LoVo (cell line): Measurements from ENCODE around the gene PCDHGA12.
"Not testable (repeated sequence)": the region's sequence is repeated elsewhere in the genome, so short reads cannot be mapped to it uniquely, and the experiment has no call there.

Source experiments
- DNase-seq: peaks from one replicate; pipeline ENCODE4 v3.0.0-alpha.2; 2016; ENCODE audit warnings: low spot score

Gene PCDHGA12

DNA sequence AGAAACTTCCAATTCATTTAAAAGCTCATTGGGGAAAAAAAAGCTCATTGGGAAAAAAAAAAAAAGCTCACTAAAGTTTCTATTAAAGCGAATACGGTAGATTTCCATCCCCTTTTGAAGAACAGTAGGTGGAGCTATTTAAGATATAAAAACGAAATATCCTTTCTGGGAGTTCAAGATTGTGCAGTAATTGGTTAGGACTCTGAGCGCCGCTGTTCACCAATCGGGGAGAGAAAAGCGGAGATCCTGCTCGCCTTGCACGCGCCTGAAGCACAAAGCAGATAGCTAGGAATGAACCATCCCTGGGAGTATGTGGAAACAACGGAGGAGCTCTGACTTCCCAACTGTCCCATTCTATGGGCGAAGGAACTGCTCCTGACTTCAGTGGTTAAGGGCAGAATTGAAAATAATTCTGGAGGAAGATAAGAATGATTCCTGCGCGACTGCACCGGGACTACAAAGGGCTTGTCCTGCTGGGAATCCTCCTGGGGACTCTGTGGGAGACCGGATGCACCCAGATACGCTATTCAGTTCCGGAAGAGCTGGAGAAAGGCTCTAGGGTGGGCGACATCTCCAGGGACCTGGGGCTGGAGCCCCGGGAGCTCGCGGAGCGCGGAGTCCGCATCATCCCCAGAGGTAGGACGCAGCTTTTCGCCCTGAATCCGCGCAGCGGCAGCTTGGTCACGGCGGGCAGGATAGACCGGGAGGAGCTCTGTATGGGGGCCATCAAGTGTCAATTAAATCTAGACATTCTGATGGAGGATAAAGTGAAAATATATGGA, at the start of gene PCDHGA12:
PCDHGA12 (plus strand) TSS at position 176 of the 782 bp plus-strand sequence; CDS start at position 429, 253 bp downstream.
- DNase-seq, result no peak

- no peak for DNase-seq
Observed at GRCh38 chr5:141382469-141383294, 47.6 kb upstream of the PCDHGA12 start, which contains the start of gene PCDHGA7. Gene PCDHGA7, plus strand, starts transcription at chr5:141382742. Its CDS starts 158 bp downstream, at chr5:141382900.

GRCh38 chr5:141383345-141383744, 47.0 kb upstream of the PCDHGA12 start:
- no peak for DNase-seq

DNA sequence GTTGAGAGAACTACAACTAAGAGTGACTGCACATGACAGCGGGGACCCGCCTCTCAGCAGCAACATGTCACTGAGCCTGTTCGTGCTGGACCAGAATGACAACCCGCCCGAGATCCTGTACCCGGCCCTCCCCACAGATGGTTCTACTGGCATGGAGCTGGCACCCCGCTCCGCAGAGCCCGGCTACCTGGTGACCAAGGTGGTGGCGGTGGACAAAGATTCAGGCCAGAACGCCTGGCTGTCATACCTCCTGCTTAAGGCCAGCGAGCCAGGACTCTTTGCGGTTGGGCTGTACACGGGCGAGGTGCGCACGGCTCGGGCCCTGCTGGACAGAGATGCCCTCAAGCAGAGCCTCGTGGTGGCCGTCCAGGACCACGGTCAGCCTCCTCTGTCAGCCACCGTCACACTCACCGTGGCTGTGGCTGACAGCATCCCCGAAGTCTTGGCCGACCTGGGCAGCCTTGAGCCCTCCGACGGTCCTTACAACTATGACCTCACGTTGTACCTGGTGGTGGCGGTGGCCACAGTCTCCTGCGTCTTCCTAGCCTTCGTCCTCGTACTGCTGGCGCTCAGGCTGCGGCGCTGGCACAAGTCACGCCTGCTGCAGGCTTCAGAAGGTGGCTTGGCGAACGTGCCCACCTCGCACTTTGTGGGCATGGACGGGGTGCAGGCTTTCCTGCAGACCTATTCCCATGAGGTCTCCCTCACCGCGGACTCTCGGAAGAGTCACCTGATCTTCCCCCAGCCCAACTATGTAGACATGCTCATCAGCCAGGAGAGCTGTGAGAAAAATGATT, 45.6 kb upstream of the PCDHGA12 start:
- no peak for DNase-seq

DNA sequence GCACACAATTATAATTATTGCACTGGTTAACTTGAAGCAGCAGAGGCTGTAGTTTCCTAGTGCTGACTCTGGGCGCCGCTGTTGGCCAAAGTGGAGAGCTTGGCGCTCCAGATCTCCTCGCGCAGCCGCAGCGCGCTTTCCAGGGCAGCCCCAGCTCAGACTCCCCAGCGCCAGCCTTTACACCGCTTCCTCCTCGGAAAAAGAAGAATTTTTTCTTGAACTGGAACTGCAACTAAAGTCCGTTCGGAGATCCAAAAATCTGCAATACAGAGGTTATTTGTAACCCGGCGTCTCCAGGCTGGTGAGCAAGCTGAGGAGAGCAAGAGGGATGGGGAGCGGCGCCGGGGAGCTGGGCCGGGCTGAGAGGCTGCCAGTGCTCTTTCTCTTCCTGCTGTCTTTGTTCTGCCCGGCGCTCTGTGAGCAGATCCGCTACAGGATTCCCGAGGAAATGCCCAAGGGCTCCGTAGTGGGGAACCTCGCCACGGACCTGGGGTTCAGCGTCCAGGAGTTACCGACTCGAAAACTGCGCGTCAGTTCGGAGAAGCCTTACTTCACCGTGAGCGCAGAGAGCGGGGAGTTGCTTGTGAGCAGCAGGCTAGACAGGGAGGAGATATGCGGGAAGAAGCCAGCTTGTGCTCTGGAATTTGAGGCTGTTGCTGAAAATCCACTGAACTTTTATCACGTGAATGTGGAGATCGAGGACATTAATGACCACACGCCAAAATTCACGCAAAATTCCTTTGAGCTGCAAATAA, 42.6 kb upstream of the PCDHGA12 start, which contains the start of gene PCDHGB4:
PCDHGB4 (plus strand) TSS at position 142 of the 755 bp plus-strand sequence; CDS start at position 329, 187 bp downstream.
- not testable (repeated sequence) for DNase-seq

GRCh38 chr5:141388661-141389060, 41.6 kb upstream of the PCDHGA12 start:
- no peak for DNase-seq

DNA sequence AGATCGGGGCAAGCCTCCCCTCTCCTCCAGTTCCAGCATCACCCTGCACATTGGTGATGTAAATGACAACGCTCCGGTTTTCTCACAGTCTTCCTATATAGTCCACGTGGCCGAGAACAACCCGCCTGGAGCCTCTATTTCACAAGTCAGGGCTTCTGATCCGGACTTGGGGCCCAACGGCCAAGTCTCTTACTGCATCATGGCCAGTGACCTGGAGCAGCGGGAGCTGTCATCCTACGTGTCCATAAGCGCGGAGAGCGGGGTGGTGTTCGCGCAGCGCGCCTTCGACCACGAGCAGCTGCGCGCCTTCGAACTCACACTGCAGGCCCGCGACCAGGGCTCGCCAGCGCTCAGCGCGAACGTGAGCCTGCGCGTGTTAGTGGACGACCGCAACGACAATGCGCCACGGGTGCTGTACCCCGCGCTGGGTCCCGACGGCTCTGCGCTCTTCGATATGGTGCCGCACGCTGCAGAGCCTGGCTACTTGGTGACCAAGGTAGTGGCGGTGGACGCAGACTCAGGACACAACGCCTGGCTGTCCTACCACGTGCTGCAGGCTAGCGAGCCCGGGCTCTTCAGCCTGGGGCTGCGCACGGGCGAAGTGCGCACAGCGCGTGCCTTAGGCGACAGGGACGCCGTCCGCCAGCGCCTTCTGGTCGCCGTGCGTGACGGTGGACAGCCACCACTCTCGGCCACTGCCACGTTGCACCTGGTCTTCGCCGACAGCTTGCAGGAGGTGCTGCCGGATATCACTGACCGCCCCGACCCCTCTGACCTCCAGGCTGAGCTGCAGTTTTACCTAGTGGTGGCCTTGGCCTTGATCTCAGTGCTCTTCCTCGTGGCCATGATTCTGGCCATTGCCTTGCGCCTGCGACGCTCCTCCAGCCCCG, 40.9 kb upstream of the PCDHGA12 start:
- DNase-seq, result no peak

DNA sequence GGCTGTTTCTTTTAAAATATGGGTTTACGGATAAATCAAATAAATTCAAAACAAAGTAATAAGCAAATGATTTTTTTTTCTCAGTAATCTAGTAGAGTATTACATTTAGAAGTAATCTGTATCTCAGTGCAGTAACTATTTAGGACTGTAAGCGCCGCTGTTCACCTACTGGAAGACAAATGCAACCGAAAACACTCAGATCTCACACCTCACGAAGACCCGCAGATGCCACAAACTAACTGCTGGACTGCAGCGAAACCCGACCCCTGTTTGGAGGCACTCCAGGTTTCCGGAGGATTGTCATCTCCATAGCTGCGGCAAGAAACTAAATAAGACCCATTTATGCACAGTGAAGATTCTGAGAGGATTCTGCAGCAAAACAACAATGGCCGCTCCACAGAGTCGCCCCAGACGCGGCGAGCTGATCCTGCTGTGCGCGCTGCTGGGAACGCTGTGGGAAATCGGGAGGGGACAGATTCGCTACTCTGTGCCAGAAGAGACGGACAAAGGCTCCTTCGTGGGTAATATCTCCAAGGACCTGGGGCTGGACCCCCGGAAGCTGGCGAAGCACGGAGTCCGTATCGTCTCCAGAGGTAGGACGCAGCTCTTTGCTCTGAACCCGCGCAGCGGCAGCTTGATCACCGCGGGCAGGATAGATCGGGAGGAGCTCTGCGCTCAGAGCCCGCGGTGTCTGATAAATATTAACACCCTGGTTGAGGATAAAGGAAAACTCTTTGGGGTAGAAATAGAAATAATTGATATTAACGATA, 37.7 kb upstream of the PCDHGA12 start, which contains the start of gene PCDHGA8:
PCDHGA8 (plus strand) TSS at position 205 of the 770 bp plus-strand sequence; CDS start at position 386, 181 bp downstream.
- DNase-seq, result no peak

DNA sequence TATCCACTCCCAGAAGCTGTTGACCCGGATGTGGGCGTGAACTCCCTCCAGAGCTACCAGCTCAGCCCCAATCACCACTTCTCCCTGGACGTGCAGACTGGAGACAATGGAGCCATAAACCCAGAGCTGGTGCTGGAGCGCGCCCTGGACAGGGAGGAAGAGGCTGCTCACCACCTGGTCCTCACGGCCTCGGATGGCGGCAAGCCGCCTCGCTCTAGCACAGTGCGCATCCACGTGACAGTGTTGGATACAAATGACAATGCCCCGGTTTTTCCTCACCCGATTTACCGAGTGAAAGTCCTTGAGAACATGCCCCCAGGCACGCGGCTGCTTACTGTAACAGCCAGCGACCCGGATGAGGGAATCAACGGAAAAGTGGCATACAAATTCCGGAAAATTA, 37.0 kb upstream of the PCDHGA12 start:
- DNase-seq, result no peak

GRCh38 chr5:141394401-141395187, 35.7 kb upstream of the PCDHGA12 start:
- DNase-seq, result not testable (repeated sequence)

- DNase-seq, result not testable (repeated sequence)
Observed at GRCh38 chr5:141397756-141398551, 32.4 kb upstream of the PCDHGA12 start, which contains the start of gene PCDHGB5. Gene PCDHGB5, plus strand, starts transcription at chr5:141397947. Its CDS starts 181 bp downstream, at chr5:141398128.

- DNase-seq, result no peak
Observed at GRCh38 chr5:141398608-141399007, 31.7 kb upstream of the PCDHGA12 start.

DNA sequence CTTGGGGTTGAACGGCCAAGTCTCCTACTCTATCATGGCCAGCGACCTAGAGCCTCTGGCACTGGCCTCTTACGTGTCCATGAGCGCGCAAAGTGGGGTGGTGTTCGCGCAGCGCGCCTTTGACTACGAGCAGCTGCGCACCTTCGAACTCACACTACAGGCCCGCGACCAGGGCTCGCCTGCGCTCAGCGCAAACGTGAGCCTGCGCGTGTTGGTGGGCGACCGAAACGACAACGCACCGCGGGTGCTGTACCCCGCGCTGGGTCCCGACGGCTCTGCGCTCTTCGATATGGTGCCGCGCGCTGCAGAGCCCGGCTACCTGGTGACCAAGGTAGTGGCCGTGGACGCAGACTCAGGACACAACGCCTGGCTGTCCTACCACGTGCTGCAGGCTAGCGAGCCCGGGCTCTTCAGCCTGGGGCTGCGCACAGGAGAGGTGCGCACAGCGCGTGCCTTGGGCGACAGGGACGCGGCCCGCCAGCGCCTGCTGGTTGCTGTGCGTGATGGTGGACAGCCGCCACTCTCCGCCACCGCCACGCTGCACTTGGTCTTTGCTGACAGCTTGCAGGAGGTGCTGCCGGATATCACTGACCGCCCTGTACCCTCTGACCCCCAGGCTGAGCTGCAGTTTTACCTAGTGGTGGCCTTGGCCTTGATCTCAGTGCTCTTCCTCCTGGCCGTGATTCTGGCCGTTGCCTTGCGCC, 30.6 kb upstream of the PCDHGA12 start:
- DNase-seq, result no peak

- peak; percentile 29 for DNase-seq
Observed at GRCh38 chr5:141402553-141403243, 27.6 kb upstream of the PCDHGA12 start, which contains the start of gene PCDHGA9. Gene PCDHGA9, plus strand, starts transcription at chr5:141402778. Its CDS starts 175 bp downstream, at chr5:141402953.

GRCh38 chr5:141403387-141403786, 26.9 kb upstream of the PCDHGA12 start:
- DNase-seq, result no peak
